UCSD-AML1 (cell line): ENCODE data around the gene GARIN5A.

Source experiments
- DNase-seq: peaks from one replicate; lab custom pipeline; 2025; ENCODE audit not compliant: unreplicated experiment; lab: John Stamatoyannopoulos, UW

GARIN5A gene

DNA sequence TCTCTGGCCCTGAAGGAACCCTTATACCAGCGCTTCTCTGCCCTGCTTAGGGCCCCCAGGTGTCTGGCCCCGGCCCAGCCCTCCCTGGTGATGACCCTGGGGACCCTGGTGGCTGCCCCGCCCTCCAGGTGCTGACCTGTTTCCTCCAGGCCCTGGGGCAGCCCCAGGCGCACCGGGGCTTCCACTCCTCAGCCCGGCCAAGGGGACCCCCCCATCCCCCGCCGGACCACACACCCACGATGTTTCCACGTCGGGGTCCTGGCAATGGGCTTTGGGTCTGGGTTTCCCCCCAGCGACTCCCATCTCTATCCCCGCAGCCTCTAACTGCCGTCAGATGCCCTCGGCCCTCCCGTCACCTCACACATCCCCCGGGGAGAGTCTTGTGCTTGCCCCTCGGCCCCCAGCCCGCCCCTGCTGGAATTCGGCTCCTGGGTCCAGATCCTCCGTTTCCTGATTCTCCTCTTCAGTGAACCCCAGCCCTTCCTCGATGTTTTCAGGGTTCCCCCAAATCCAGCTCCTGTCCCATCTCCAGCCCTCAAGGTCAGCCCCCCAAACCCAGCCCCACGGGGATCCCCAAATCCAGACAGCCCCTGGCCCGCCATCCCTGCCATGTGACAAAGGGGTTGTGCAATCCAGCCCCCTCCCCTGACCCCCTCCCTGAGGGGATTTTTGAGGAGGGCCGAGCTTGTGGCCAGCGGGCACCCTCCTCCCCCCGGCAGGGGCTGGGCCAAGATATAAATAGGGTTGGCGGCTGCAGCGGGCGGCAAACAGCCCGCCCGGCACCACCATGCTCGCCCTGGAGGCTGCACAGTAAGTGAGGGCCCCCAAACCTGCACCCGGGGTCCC, 58.2 kb downstream of the GARIN5A start, which contains the start of gene SPIB:
TSS of gene SPIB (plus strand) at position 763 of the 846 bp plus-strand sequence. CDS start at position 788, 25 bp downstream.
- no peak for DNase-seq

DNA sequence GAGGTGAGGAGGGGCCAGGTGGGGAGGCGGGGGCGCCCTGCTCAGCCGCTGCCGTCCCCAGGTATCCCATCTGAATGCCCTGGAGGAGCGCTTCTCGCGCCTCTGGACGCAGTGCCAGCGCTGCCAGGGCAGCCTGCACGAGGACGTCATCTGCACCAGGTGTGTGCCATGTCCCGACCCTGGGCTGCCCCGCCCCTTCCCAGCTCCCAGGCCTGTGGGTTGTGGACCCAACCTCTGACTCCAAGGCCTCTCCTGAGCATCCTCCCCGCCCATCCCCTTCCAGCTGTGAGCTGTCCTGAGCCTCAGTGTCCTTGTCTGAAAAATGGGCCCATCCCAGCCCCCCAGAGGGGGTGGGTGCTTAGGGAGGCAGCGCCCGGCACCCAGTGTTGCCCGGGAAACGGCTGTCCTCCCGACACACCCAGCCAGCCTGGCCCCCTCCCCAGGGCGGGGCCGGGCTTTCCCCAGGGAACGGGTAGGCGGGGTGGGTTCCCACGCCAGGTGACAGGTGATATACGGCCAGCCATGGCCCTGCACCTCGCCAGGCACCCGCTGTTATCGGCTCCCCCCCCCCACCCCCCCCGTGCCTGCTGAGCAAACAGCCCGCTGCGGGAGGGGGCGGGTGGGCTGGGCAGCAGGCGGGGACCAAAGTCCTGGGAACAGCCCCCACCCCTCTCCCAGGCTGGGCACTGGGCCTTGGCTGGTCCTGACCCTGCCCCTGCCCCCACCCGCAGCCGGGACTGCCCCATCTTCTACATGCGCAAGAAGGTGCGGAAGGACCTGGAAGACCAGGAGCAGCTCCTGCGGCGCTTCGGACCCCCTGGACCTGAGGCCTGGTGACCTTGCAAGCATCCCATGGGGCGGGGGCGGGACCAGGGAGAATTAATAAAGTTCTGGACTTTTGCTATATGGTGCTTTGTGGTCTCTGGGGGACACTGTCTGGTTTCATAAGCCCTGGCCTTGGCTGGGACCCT, 59.3 kb downstream of the GARIN5A start:
- no peak for DNase-seq
